Measurements from ENCODE around the gene ARHGEF17. TPM values are rescaled to one million over a fixed set of nuclear protein-coding genes. Genes with fewer than 3 reads are reported as not detected.
A peak's percentile ranks its signal among the peaks of the same experiment; 100 is the strongest.

The ARHGEF17 gene
- total and polyA plus RNA-seq, 2 experiments from 2014 or later, result 30.2 to 35.6 TPM

- TF ChIP-seq EZH2phosphoT487 (IDR thresholded peaks at IDR 0.05; ENCODE audit: low read depth, severe bottlenecking, unreplicated experiment) (no peak), CTCF (IDR thresholded peaks at IDR 0.05; ENCODE audit: poor library complexity) (no peak), EZH2 (IDR thresholded peaks at IDR 0.05; ENCODE audit: borderline replicate concordance) (no peak)
- H3K4me2 ChIP-seq, result no peak overlapping the region
- no peaks in the 10 kb centered on the region for H3K9me2 ChIP-seq (replicated peaks; ENCODE audit: insufficient read depth)
- WGBS (ENCODE audit: low lambda C conversion rate, missing lambda C conversion rate), result 87% methylated on average over 4 of the region's 4 CpGs
- H2AFZ ChIP-seq, result no peak overlapping the region
- H3K27ac ChIP-seq, result no peak overlapping the region
- DNase-seq (ENCODE audit: low spot score), result no peak
- no peak overlapping the region for H3K4me3 ChIP-seq
- H3K79me2 ChIP-seq, result peaks cover 87% of the 10 kb centered on the region
- H3K9me3 ChIP-seq (ENCODE audit: low read depth), result no peaks in the 10 kb centered on the region
- H4K20me1 ChIP-seq (ENCODE audit: insufficient read depth, poor library complexity, severe bottlenecking), result peaks cover 63% of the 10 kb centered on the region
- no peaks in the 10 kb centered on the region for H3K27me3 ChIP-seq
- H3K36me3 ChIP-seq (replicated peaks; ENCODE audit: insufficient read depth, low read depth), result no peaks in the 10 kb centered on the region
- peaks cover 29% of the 10 kb centered on the region for H3K4me1 ChIP-seq (ENCODE audit: insufficient read depth)
Observed at GRCh38 chr11:73338279-73338678, 30.2 kb downstream of the ARHGEF17 start.

DNA sequence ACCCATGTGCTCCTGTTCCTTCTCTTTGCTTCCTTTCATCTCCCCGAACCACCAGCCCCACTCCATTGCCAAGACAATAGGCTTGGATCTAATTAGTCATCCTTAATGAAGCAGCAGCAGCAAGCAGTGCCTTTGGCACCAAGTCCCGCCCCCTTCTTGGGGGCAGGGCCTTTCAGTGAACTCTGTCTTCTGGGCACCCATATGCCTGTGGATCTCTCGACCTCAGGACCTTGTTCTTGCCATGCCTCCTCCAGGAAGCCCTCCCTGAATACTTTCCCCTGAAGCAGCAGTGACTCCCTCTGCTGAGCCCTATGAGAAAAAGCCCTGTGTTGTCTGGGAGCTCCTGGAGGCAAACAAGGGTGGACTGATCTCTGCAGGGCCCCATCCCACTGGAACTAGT, 32.1 kb downstream of the ARHGEF17 start:
- no peak overlapping the region for H3K4me3 ChIP-seq
- H3K4me1 ChIP-seq (ENCODE audit: insufficient read depth), result peaks cover 12% of the 10 kb centered on the region
- H3K9me2 ChIP-seq (replicated peaks; ENCODE audit: insufficient read depth), result no peaks in the 10 kb centered on the region
- H3K4me2 ChIP-seq, result no peak overlapping the region
- no peak overlapping the region for H2AFZ ChIP-seq
- no peaks in the 10 kb centered on the region for H3K9me3 ChIP-seq (ENCODE audit: low read depth)
- WGBS (ENCODE audit: low lambda C conversion rate, missing lambda C conversion rate), result 92% methylated on average over 3 of the region's 3 CpGs
- TF ChIP-seq EZH2phosphoT487 (IDR thresholded peaks at IDR 0.05; ENCODE audit: low read depth, severe bottlenecking, unreplicated experiment), result no peak
- TF ChIP-seq CTCF (IDR thresholded peaks at IDR 0.05; ENCODE audit: poor library complexity), result no peak
- no peak for TF ChIP-seq EZH2 (IDR thresholded peaks at IDR 0.05; ENCODE audit: borderline replicate concordance)
- H3K36me3 ChIP-seq (replicated peaks; ENCODE audit: insufficient read depth, low read depth), result no peaks in the 10 kb centered on the region
- H3K27ac ChIP-seq, result no peak overlapping the region
- H3K27me3 ChIP-seq, result no peaks in the 10 kb centered on the region
- H4K20me1 ChIP-seq (ENCODE audit: insufficient read depth, poor library complexity, severe bottlenecking), result peaks cover 82% of the 10 kb centered on the region
- peaks cover 94% of the 10 kb centered on the region for H3K79me2 ChIP-seq
- DNase-seq (ENCODE audit: low spot score), result no peak

- Histone ChIP-seq H4K20me1 (ENCODE audit: insufficient read depth, poor library complexity, severe bottlenecking) (peaks cover 82% of the 10 kb centered on the region), H3K9me3 (ENCODE audit: low read depth) (no peaks in the 10 kb centered on the region), H3K79me2 (peaks cover 85% of the 10 kb centered on the region), H2AFZ (no peak overlapping the region), H3K4me3 (no peak overlapping the region), H3K27me3 (no peaks in the 10 kb centered on the region), H3K4me2 (peak overlapping the region; percentile 93), H3K27ac (no peak overlapping the region), H3K9me2 (replicated peaks; ENCODE audit: insufficient read depth) (no peaks in the 10 kb centered on the region), H3K36me3 (replicated peaks; ENCODE audit: insufficient read depth, low read depth) (no peaks in the 10 kb centered on the region), H3K4me1 (ENCODE audit: insufficient read depth) (peaks cover 10% of the 10 kb centered on the region)
- DNase-seq (ENCODE audit: low spot score), result peak; percentile 57
- TF ChIP-seq CTCF (IDR thresholded peaks at IDR 0.05; ENCODE audit: poor library complexity) (peak; percentile 20), EZH2phosphoT487 (IDR thresholded peaks at IDR 0.05; ENCODE audit: low read depth, severe bottlenecking, unreplicated experiment) (no peak)
- WGBS (ENCODE audit: low lambda C conversion rate, missing lambda C conversion rate), result 3% methylated on average over 10 of the region's 54 CpGs
Observed at GRCh38 chr11:73342633-73343032, 34.6 kb downstream of the ARHGEF17 start.
